Stimulated activated naive CD8-positive, alpha-beta T cell treated with anti-CD3 and anti-CD28 coated beads, Interleukin-15, Interleukin-2, amounts not matched to agents 100 ng/mL and 50 ng/mL, for 24 hours (primary cell): ENCODE data around the gene ACOX1.

Source experiments
- H3K27ac Mint-ChIP-seq: one replicate; pipeline ENCODE4 v1.8.0; 2021; ENCODE audit warnings: mild to moderate bottlenecking, mixed read lengths
- H3K27me3 Mint-ChIP-seq: one replicate; pipeline ENCODE4 v1.8.0; 2021; ENCODE audit warnings: mixed read lengths
- H3K36me3 Mint-ChIP-seq: one replicate; pipeline ENCODE4 v1.8.0; 2021; ENCODE audit warnings: low read depth, mixed read lengths
- H3K4me1 Mint-ChIP-seq: one replicate; pipeline ENCODE4 v1.8.0; 2021; ENCODE audit warnings: low read depth, mixed read lengths
- H3K4me3 Mint-ChIP-seq: one replicate; pipeline ENCODE4 v1.8.0; 2021; ENCODE audit warnings: mild to moderate bottlenecking, mixed read lengths
- H3K9me3 Mint-ChIP-seq: one replicate; pipeline ENCODE4 v1.8.0; 2021; ENCODE audit warnings: mixed read lengths

The ACOX1 gene

GRCh38 chr17:75978938-75979704 lies at the start of gene ACOX1, which contains the start of gene TEN1:
TSS of gene ACOX1 (minus strand) at chr17:75979166. CDS start at chr17:75979073, 93 bp downstream.
TSS of gene TEN1 (plus strand) at chr17:75979240. CDS start at chr17:75986193, 6,953 bp downstream.
- Mint-ChIP-seq H3K27me3 (no peaks in the 10 kb centered on the region), H3K36me3 (peaks cover 8% of the 10 kb centered on the region), H3K4me1 (peaks cover 44% of the 10 kb centered on the region), H3K27ac (peak within 1 kb of the TSS; percentile 99), H3K9me3 (no peaks in the 10 kb centered on the region), H3K4me3 (peak within 1 kb of the TSS; percentile 96)

GRCh38 chr17:76027159-76027839 lies 48.3 kb upstream of the ACOX1 start, which contains the start of gene EVPL:
TSS of gene EVPL (minus strand) at chr17:76027306. CDS start at chr17:76027198, 108 bp downstream.
- Mint-ChIP-seq H3K4me3 (no peak within 1 kb of the TSS), H3K36me3 (no peaks in the 10 kb centered on the region), H3K27me3 (no peaks in the 10 kb centered on the region), H3K4me1 (peaks cover 15% of the 10 kb centered on the region), H3K27ac (no peak within 1 kb of the TSS), H3K9me3 (no peaks in the 10 kb centered on the region)

DNA sequence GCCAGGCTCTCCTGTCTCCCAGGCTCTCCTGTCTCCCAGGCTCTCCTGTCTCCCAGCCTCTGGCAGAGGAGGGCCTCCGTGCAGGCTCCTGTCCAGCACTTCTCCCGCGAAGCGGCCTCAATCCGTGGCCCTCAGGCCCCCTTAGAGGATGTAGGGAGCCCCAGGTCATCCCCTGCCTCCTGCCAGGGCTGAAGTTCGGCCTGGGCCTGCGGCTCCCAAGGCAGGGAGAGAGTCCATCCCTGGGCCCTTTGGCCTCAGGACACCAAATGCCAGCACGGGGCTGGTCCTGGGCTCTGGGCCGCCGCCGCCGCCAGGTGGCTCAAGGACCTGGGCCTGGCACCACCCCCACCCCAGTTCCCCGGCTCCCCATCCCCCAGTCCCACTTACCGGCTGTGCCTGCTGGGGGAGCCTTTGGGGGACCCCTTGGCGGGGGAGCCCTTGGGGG lies 47.8 kb upstream of the ACOX1 start:
- Mint-ChIP-seq H3K36me3 (no peaks in the 10 kb centered on the region), H3K4me1 (peaks cover 15% of the 10 kb centered on the region), H3K4me3 (no peak overlapping the region), H3K9me3 (no peaks in the 10 kb centered on the region), H3K27ac (no peak overlapping the region), H3K27me3 (no peaks in the 10 kb centered on the region)

GRCh38 chr17:76025294-76025693 lies 46.3 kb upstream of the ACOX1 start:
- H3K36me3 Mint-ChIP-seq = no peaks in the 10 kb centered on the region
- peaks cover 15% of the 10 kb centered on the region for H3K4me1 Mint-ChIP-seq
- no peaks in the 10 kb centered on the region for H3K9me3 Mint-ChIP-seq
- H3K27ac Mint-ChIP-seq = no peak overlapping the region
- H3K27me3 Mint-ChIP-seq = no peaks in the 10 kb centered on the region
- H3K4me3 Mint-ChIP-seq = no peak overlapping the region

DNA sequence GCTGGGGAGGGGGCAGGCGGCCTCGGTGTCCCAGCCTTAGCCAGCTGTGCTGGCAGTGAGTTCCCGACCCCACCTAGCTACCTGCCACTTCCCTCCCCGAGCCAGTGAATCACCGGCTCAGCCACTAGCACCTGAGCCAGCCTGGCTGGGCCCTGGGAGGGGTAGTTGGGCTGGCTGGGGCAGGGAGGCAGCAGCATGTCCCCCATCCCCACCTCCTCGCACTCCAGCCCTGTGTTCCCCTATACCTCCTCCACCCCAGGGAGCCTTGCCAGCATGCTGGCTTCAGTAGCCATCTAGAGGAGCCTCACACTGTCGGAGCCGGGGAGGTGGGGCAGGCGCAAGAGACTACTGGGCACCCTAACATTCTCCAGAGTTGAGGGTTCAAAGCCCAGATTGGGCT lies 45.4 kb upstream of the ACOX1 start:
- Mint-ChIP-seq H3K27ac (no peak overlapping the region), H3K27me3 (no peaks in the 10 kb centered on the region), H3K4me3 (no peak overlapping the region), H3K9me3 (no peaks in the 10 kb centered on the region), H3K4me1 (peaks cover 8% of the 10 kb centered on the region), H3K36me3 (no peaks in the 10 kb centered on the region)

- Mint-ChIP-seq H3K27ac (no peak overlapping the region), H3K36me3 (no peaks in the 10 kb centered on the region), H3K4me3 (no peak overlapping the region), H3K9me3 (no peaks in the 10 kb centered on the region), H3K27me3 (no peaks in the 10 kb centered on the region), H3K4me1 (peaks cover 3% of the 10 kb centered on the region)
Measured at GRCh38 chr17:76023900-76024237, 44.9 kb upstream of the ACOX1 start.

DNA sequence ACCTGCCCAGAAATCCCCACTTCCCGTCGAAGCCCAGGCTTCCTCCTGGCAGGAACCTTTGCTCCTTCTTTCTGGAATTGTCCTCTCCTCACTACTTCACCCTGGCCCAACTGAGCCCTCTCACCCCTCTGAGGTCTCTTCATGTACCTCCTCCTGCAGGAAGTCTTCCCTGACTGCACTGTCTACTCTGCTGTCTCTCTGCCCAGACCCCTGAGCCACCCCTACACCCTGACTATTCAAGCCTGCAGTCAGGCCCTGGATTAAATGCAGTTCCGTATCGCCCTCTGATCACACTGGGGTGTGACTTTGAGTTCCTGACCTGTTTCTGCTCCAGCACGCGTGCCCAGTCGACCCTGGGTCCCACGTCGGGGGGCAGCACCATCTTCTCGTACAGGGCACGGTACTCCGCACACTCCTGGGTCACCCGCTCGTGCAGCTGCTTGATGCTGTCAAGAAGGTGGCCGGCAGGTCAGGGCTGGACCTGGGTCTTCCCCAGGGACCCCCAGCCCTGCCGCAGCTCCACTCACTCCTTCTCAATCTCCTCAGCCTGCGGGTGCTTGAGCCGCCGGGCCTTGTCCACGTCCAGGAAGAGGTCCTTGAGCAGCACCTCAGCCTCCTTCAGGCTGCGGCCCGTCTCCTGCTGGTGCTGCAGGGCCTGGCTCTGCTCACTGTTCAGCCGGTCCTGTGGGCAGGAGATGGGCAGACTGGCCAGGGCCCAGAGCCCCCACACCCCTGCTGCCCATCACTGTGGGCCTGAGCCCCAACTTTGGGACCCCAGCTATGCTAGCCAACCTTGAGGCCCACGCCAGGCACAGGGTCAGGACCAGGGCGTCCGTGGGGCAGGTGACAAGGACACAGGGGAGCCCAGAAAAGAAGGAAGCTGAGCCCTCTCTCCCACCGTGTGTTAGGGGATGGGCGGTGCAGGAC lies 44.3 kb upstream of the ACOX1 start:
- Mint-ChIP-seq H3K27ac (no peak overlapping the region), H3K4me3 (no peak overlapping the region)

GRCh38 chr17:76022285-76022684 lies 43.3 kb upstream of the ACOX1 start:
- no peak overlapping the region for H3K4me3 Mint-ChIP-seq
- no peaks in the 10 kb centered on the region for H3K27me3 Mint-ChIP-seq
- H3K9me3 Mint-ChIP-seq = no peaks in the 10 kb centered on the region
- no peaks in the 10 kb centered on the region for H3K4me1 Mint-ChIP-seq
- no peaks in the 10 kb centered on the region for H3K36me3 Mint-ChIP-seq
- H3K27ac Mint-ChIP-seq = no peak overlapping the region

More for the DNA sequence above, 44.3 kb upstream of the ACOX1 start:
- H3K9me3 Mint-ChIP-seq = no peaks in the 10 kb centered on the region
- H3K36me3 Mint-ChIP-seq = no peaks in the 10 kb centered on the region
- no peaks in the 10 kb centered on the region for H3K4me1 Mint-ChIP-seq
- H3K27me3 Mint-ChIP-seq = no peaks in the 10 kb centered on the region

DNA sequence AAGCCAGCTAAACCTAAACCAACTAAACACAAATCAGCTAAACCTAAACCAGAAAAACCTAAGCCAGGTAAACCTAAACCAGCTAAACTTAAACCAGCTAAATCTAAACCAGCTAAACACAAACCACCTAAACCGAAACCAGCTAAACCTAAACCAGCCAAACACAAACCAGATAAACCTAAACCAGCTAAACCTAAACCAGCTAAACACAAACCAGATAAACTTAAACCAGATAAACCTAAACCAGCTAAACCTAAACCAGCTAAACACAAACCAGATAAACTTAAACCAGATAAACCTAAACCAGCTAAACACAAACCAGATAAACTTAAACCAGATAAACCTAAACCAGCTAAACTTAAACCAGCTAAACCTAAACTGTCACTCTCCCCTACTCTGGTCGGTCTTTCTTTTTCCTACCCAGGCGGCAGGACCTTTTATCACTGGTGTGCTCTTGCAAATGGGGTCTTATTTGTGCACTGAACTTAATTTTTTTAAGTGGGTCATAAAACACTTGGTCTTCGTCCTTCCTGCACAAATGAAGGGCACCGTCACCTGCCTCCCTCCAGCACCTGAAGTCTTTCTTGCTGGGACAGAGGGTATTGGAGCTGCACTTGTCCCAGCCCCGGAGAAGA lies 41.0 kb upstream of the ACOX1 start:
- Mint-ChIP-seq H3K9me3 (no peaks in the 10 kb centered on the region), H3K27ac (no peak overlapping the region), H3K4me1 (no peaks in the 10 kb centered on the region), H3K4me3 (no peak overlapping the region), H3K27me3 (no peaks in the 10 kb centered on the region), H3K36me3 (no peaks in the 10 kb centered on the region)

GRCh38 chr17:76018801-76019200 lies 39.8 kb upstream of the ACOX1 start:
- Mint-ChIP-seq H3K9me3 (no peaks in the 10 kb centered on the region), H3K36me3 (no peaks in the 10 kb centered on the region), H3K27ac (no peak overlapping the region), H3K27me3 (no peaks in the 10 kb centered on the region), H3K4me1 (peaks cover 5% of the 10 kb centered on the region), H3K4me3 (no peak overlapping the region)

DNA sequence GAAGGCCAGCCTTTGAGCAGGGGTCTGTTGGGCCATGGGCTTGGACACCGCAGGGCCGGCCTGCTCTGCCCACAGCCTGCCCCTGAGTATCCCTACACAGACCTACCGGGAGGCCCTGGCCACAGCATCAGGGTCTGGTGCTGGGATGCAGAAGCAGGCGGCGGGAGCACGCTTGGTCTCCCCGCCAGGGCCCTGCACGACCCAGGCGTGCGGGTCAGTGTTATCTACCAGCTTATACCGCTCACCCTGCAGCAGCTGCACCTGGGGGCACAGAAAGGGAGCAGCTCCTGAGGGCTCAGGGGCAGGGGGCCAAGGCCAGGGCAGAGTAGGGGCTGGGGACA lies 39.3 kb upstream of the ACOX1 start:
- no peak overlapping the region for H3K4me3 Mint-ChIP-seq
- no peaks in the 10 kb centered on the region for H3K36me3 Mint-ChIP-seq
- no peaks in the 10 kb centered on the region for H3K27me3 Mint-ChIP-seq
- H3K9me3 Mint-ChIP-seq = no peaks in the 10 kb centered on the region
- peaks cover 6% of the 10 kb centered on the region for H3K4me1 Mint-ChIP-seq
- H3K27ac Mint-ChIP-seq = no peak overlapping the region

GRCh38 chr17:76017481-76018339 lies 38.7 kb upstream of the ACOX1 start:
- no peaks in the 10 kb centered on the region for H3K36me3 Mint-ChIP-seq
- no peaks in the 10 kb centered on the region for H3K27me3 Mint-ChIP-seq
- no peaks in the 10 kb centered on the region for H3K9me3 Mint-ChIP-seq
- no peak overlapping the region for H3K4me3 Mint-ChIP-seq
- no peak overlapping the region for H3K27ac Mint-ChIP-seq
- peaks cover 6% of the 10 kb centered on the region for H3K4me1 Mint-ChIP-seq

- Mint-ChIP-seq H3K4me1 (peaks cover 6% of the 10 kb centered on the region), H3K27ac (no peak overlapping the region), H3K36me3 (no peaks in the 10 kb centered on the region), H3K4me3 (no peak overlapping the region), H3K27me3 (no peaks in the 10 kb centered on the region), H3K9me3 (no peaks in the 10 kb centered on the region)
Measured at GRCh38 chr17:76014925-76015261, 35.9 kb upstream of the ACOX1 start.
